ENCODE data around the gene SLX4. TPM values are rescaled to one million over a fixed set of nuclear protein-coding genes. Genes with fewer than 3 reads are reported as not detected.

Gene SLX4
- total RNA-seq, 1 donor from 2014 or later, result 13.3 TPM

- Mint-ChIP-seq H3K27ac (peak overlapping the region; percentile 87), H3K4me3 (peak overlapping the region; percentile 34), H3K27me3 (no peaks in the 10 kb centered on the region), H3K4me1 (ENCODE audit: unreplicated experiment) (peaks cover 6% of the 10 kb centered on the region), H3K36me3 (peaks cover 15% of the 10 kb centered on the region), H3K9me3 (no peaks in the 10 kb centered on the region)
- DNase-seq (ENCODE audit: extremely low spot score, unreplicated experiment), result no peak
- TF ChIP-seq, protein P1, sequence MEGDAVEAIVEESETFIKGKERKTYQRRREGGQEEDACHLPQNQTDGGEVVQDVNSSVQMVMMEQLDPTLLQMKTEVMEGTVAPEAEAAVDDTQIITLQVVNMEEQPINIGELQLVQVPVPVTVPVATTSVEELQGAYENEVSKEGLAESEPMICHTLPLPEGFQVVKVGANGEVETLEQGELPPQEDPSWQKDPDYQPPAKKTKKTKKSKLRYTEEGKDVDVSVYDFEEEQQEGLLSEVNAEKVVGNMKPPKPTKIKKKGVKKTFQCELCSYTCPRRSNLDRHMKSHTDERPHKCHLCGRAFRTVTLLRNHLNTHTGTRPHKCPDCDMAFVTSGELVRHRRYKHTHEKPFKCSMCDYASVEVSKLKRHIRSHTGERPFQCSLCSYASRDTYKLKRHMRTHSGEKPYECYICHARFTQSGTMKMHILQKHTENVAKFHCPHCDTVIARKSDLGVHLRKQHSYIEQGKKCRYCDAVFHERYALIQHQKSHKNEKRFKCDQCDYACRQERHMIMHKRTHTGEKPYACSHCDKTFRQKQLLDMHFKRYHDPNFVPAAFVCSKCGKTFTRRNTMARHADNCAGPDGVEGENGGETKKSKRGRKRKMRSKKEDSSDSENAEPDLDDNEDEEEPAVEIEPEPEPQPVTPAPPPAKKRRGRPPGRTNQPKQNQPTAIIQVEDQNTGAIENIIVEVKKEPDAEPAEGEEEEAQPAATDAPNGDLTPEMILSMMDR (conservative IDR thresholded peaks at IDR 0.05), result no peak
These were observed 44.2 kb upstream of the SLX4 start for GRCh38 chr16:3655396-3656159.

DNA sequence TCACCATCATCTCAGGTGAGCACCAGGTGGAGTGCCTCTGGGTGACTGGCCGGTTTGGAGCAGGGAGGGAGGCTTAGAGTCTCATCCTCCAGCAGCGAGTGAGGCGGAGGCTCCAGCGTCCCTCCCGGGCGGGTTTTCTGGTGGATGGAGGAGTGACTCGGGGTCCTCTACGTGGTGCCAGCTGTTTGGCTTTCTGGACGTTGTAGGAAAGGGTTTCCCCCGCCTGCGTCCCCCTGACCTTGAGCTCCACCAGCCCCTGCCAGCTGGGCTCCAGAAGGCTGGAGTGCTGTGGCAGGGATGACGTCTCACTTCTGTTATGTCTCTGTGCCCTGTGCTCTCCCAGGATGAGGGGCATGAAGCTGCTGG, 43.6 kb upstream of the SLX4 start:
- no peaks in the 10 kb centered on the region for H3K27me3 Mint-ChIP-seq
- peaks cover 15% of the 10 kb centered on the region for H3K36me3 Mint-ChIP-seq
- H3K4me3 Mint-ChIP-seq, result peak overlapping the region; percentile 34
- TF ChIP-seq, protein P1 (conservative IDR thresholded peaks at IDR 0.05), result no peak
- H3K4me1 Mint-ChIP-seq (ENCODE audit: unreplicated experiment), result peaks cover 6% of the 10 kb centered on the region
- no peaks in the 10 kb centered on the region for H3K9me3 Mint-ChIP-seq
- DNase-seq (ENCODE audit: extremely low spot score, unreplicated experiment), result no peak
- peak overlapping the region; percentile 87 for H3K27ac Mint-ChIP-seq

GRCh38 chr16:3654249-3654991, 43.0 kb upstream of the SLX4 start, which contains the start of gene DNASE1:
DNASE1 (plus strand) TSS chr16:3654691; CDS start chr16:3655374, 683 bp downstream.
- Mint-ChIP-seq H3K36me3 (peaks cover 15% of the 10 kb centered on the region), H3K4me3 (peak within 1 kb of the TSS; percentile 39), H3K27ac (peak within 1 kb of the TSS; percentile 87), H3K9me3 (no peaks in the 10 kb centered on the region), H3K4me1 (ENCODE audit: unreplicated experiment) (peaks cover 6% of the 10 kb centered on the region), H3K27me3 (no peaks in the 10 kb centered on the region)
- TF ChIP-seq, protein P1 (conservative IDR thresholded peaks at IDR 0.05), result peak; percentile 82
- no peak for DNase-seq (ENCODE audit: extremely low spot score, unreplicated experiment)

- TF ChIP-seq, protein P1 (conservative IDR thresholded peaks at IDR 0.05), result no peak
- DNase-seq (ENCODE audit: extremely low spot score, unreplicated experiment), result peak; percentile 48
- Mint-ChIP-seq H3K4me3 (no peak overlapping the region), H3K9me3 (no peaks in the 10 kb centered on the region), H3K36me3 (peaks cover 14% of the 10 kb centered on the region), H3K4me1 (ENCODE audit: unreplicated experiment) (peaks cover 13% of the 10 kb centered on the region), H3K27ac (no peak overlapping the region), H3K27me3 (no peaks in the 10 kb centered on the region)
These were observed 41.2 kb upstream of the SLX4 start for GRCh38 chr16:3652373-3653195.

All from type B pancreatic cell (in vitro differentiated cells).